NCI-H82 treated with DMSO at 0.1 percent for 48 hours (cell line): ENCODE measurements around the gene C8G.
A peak's percentile ranks its signal among the peaks of the same experiment; 100 is the strongest.

Source experiments
- DNase-seq: peaks from one replicate; lab custom pipeline; 2025; ENCODE audit not compliant: unreplicated experiment; lab: John Stamatoyannopoulos, UW

The C8G gene

GRCh38 chr9:136940526-136941230 lies 4.4 kb upstream of the C8G start:
- DNase-seq: no peak

- DNase-seq: no peak
Observed at GRCh38 chr9:136941231-136942111, 3.6 kb upstream of the C8G start.

GRCh38 chr9:136942112-136942880 lies 2.7 kb upstream of the C8G start:
- no peak for DNase-seq

GRCh38 chr9:136942881-136943230 lies 2.2 kb upstream of the C8G start:
- DNase-seq: no peak

GRCh38 chr9:136943291-136944211 lies 1.5 kb upstream of the C8G start:
- no peak for DNase-seq

- DNase-seq: no peak
Observed at GRCh38 chr9:136944212-136944518, 878 bp upstream of the C8G start.

GRCh38 chr9:136945333-136946227 lies 537 bp downstream of the C8G start:
- DNase-seq: no peak

GRCh38 chr9:136946228-136947027 lies 1.4 kb downstream of the C8G start:
- DNase-seq: no peak

- no peak for DNase-seq
Observed at GRCh38 chr9:136947028-136947891, 2.2 kb downstream of the C8G start.

GRCh38 chr9:136947955-136948510 lies 3.0 kb downstream of the C8G start:
- DNase-seq: no peak

GRCh38 chr9:136949239-136949816 lies 4.3 kb downstream of the C8G start:
- DNase-seq: no peak

GRCh38 chr9:136949817-136950655 lies 5.0 kb downstream of the C8G start:
- peak; percentile 62 for DNase-seq

GRCh38 chr9:136950656-136951276 lies 5.7 kb downstream of the C8G start:
- no peak for DNase-seq

- no peak for DNase-seq
Observed at GRCh38 chr9:136951541-136952320, 6.7 kb downstream of the C8G start, which contains the start of gene LCN12. Gene LCN12, plus strand, starts transcription at chr9:136952273. Its CDS starts 55 bp downstream, at chr9:136952328.

GRCh38 chr9:136952321-136952850 lies 7.3 kb downstream of the C8G start:
- no peak for DNase-seq
